ENCODE measurements around the gene CALHM3.
"Not testable (repeated sequence)": the region's sequence is repeated elsewhere in the genome, so short reads cannot be mapped to it uniquely, and the experiment has no call there.

The CALHM3 gene

GRCh38 chr10:103479135-103479534 lies at the start of gene CALHM3:
Gene CALHM3 (minus strand): TSS chr10:103479240. CDS start chr10:103479032, 208 bp downstream.
- Histone ChIP-seq H3K27me3 (peaks cover 5% of the 10 kb centered on the region), H3K4me1 (ENCODE audit: control insufficient read depth in 1 of 2, insufficient read depth in 1 of 2, low read depth in 1 of 2, low read length in 1 of 2) (no peaks in the 10 kb centered on the region), H3K27ac (no peak within 1 kb of the TSS), H3K4me3 (ENCODE audit: low read depth in 1 of 2, low read length in 1 of 2) (no peak within 1 kb of the TSS), H3K9me3 (no peaks in the 10 kb centered on the region), H3K36me3 (no peaks in the 10 kb centered on the region)
- no peak for TF ChIP-seq CTCF (IDR thresholded peaks at IDR 0.05)

- peaks cover 14% of the 10 kb centered on the region for H3K27me3 ChIP-seq
- no peaks in the 10 kb centered on the region for H3K9me3 ChIP-seq
- TF ChIP-seq CTCF (IDR thresholded peaks at IDR 0.05) = no peak
- no peaks in the 10 kb centered on the region for H3K4me1 ChIP-seq (ENCODE audit: control insufficient read depth in 1 of 2, insufficient read depth in 1 of 2, low read depth in 1 of 2, low read length in 1 of 2)
- no peak overlapping the region for H3K27ac ChIP-seq
- H3K36me3 ChIP-seq = no peaks in the 10 kb centered on the region
- no peak overlapping the region for H3K4me3 ChIP-seq (ENCODE audit: low read depth in 1 of 2, low read length in 1 of 2)
These were observed 49.5 kb upstream of the CALHM3 start for GRCh38 chr10:103528549-103528948.

- not testable (repeated sequence) for H3K4me3 ChIP-seq (ENCODE audit: low read depth in 1 of 2, low read length in 1 of 2); H3K36me3 ChIP-seq; H3K4me1 ChIP-seq (ENCODE audit: control insufficient read depth in 1 of 2, insufficient read depth in 1 of 2, low read depth in 1 of 2, low read length in 1 of 2); H3K9me3 ChIP-seq; H3K27ac ChIP-seq
- peaks cover 17% of the 10 kb centered on the region for H3K27me3 ChIP-seq
These were observed 48.4 kb upstream of the CALHM3 start for GRCh38 chr10:103527476-103527875.

- no peak for TF ChIP-seq CTCF (IDR thresholded peaks at IDR 0.05)
- Histone ChIP-seq H3K36me3 (no peaks in the 10 kb centered on the region), H3K27ac (no peak overlapping the region), H3K27me3 (peaks cover 17% of the 10 kb centered on the region), H3K9me3 (no peaks in the 10 kb centered on the region), H3K4me3 (ENCODE audit: low read depth in 1 of 2, low read length in 1 of 2) (no peak overlapping the region), H3K4me1 (ENCODE audit: control insufficient read depth in 1 of 2, insufficient read depth in 1 of 2, low read depth in 1 of 2, low read length in 1 of 2) (no peaks in the 10 kb centered on the region)
These were observed 46.9 kb upstream of the CALHM3 start for GRCh38 chr10:103525901-103526300.

- no peaks in the 10 kb centered on the region for H3K4me1 ChIP-seq (ENCODE audit: control insufficient read depth in 1 of 2, insufficient read depth in 1 of 2, low read depth in 1 of 2, low read length in 1 of 2)
- peaks cover 17% of the 10 kb centered on the region for H3K27me3 ChIP-seq
- H3K9me3 ChIP-seq = no peaks in the 10 kb centered on the region
- TF ChIP-seq CTCF (IDR thresholded peaks at IDR 0.05) = no peak
- H3K27ac ChIP-seq = no peak overlapping the region
- no peak overlapping the region for H3K4me3 ChIP-seq (ENCODE audit: low read depth in 1 of 2, low read length in 1 of 2)
- no peaks in the 10 kb centered on the region for H3K36me3 ChIP-seq
These were observed 44.6 kb upstream of the CALHM3 start for GRCh38 chr10:103523683-103524082.

GRCh38 chr10:103522006-103522405 lies 43.0 kb upstream of the CALHM3 start:
- H3K36me3 ChIP-seq; H3K27ac ChIP-seq; H3K9me3 ChIP-seq; H3K4me1 ChIP-seq (ENCODE audit: control insufficient read depth in 1 of 2, insufficient read depth in 1 of 2, low read depth in 1 of 2, low read length in 1 of 2); H3K4me3 ChIP-seq (ENCODE audit: low read depth in 1 of 2, low read length in 1 of 2): not testable (repeated sequence)
- peaks cover 17% of the 10 kb centered on the region for H3K27me3 ChIP-seq

- TF ChIP-seq CTCF (IDR thresholded peaks at IDR 0.05) = no peak
- Histone ChIP-seq H3K4me1 (ENCODE audit: control insufficient read depth in 1 of 2, insufficient read depth in 1 of 2, low read depth in 1 of 2, low read length in 1 of 2) (no peaks in the 10 kb centered on the region), H3K27ac (no peak overlapping the region), H3K27me3 (peaks cover 14% of the 10 kb centered on the region), H3K9me3 (no peaks in the 10 kb centered on the region), H3K4me3 (ENCODE audit: low read depth in 1 of 2, low read length in 1 of 2) (no peak overlapping the region), H3K36me3 (no peaks in the 10 kb centered on the region)
These were observed 40.8 kb upstream of the CALHM3 start for GRCh38 chr10:103519798-103520197.

Measured in neutrophil (primary cell).